NCI-H1694 (cell line): ENCODE data around the gene SLC7A4.

ENCODE experiments used
- DNase-seq: peaks from one replicate; lab custom pipeline; 2025; lab: John Stamatoyannopoulos, UW

The SLC7A4 gene

GRCh38 chr22:20997536-20998257, 34.7 kb downstream of the SLC7A4 start:
- no peak for DNase-seq

GRCh38 chr22:20996598-20997535, 35.5 kb downstream of the SLC7A4 start:
- no peak for DNase-seq

DNA sequence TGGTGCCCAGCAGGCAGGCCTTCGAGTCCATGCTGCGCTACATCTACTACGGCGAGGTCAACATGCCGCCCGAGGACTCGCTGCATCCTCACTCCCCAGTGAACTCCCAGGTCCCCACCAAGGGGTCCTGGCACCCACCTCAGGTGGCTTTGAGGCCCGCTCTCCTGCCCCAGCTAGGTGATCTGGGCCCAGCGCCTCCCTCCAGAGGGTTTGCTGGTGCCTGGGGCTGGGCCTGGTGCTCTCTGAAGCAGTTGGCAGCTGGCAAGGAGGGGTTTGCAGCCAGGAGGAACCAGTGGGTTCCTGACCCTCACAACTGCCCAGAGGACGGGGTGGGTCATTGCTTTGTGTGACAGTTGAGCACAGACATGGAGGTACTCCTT, 36.3 kb downstream of the SLC7A4 start:
- DNase-seq: no peak

DNA sequence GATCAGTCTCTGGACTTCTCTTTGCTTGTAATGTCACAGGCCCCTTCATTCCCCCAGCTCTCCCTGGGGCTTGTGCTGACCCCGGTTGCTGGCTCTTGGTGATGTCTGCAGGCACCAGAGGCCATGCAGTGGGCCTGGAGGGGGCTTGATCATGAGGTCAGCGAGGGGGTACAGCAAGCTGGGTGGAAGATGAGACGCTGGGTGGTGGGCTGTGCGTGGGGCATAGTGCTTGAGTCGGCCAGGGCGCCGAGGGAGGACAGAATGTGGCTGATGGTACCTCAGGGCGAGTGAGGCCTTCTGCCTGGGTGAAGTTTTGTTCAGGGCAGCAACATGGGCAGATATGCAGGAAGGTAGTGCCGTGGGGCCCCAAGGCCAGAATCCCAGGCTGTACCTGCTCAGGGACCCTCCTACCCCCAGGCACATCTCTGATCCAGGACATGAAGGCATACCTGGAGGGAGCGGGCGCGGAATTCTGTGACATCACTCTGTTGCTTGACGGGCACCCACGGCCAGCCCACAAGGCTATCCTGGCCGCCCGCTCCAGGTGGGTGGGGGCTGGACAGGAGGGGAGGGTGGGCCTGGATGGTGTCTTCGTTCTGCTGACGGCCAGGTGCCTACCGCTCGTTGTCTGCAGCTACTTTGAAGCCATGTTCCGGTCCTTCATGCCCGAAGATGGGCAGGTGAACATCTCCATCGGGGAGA, 36.9 kb downstream of the SLC7A4 start:
- DNase-seq: no peak

- no peak for DNase-seq
These were observed 37.5 kb downstream of the SLC7A4 start for GRCh38 chr22:20994902-20995241.

DNA sequence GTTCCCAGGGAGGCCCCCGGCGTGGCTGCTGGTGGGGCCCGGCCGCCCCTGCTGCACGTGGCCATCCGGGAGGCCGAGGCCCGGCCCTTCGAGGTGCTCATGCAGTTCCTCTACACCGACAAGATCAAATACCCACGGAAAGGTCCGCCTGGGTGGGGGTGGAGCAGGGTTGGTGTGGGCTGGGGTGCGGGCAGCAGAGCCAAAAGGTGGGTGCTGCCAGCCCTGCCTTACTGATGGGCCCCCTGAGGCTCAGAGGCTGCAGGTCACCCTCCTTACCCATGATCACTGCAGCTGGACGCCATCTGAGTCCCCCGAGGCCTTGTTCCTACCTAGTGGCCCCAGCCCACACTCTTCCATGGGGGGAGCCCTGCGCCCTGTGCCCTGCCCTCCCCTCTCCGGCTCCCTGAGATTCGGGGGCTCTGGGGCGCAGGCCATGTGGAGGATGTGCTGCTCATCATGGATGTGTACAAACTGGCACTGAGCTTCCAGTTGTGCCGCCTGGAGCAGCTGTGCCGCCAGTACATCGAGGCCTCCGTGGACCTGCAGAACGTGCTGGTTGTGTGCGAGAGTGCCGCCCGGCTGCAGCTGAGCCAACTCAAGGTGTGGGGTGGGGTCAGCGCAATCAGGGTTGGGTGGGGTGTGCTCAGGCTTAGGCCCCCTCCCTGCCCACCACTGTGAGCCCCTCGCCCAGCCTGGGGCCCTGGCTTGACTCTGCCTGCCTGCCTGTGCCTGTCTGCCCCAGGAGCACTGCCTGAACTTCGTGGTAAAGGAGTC, 38.0 kb downstream of the SLC7A4 start:
- DNase-seq: no peak

- no peak for DNase-seq
These were observed 38.8 kb downstream of the SLC7A4 start for GRCh38 chr22:20993304-20994127.

DNA sequence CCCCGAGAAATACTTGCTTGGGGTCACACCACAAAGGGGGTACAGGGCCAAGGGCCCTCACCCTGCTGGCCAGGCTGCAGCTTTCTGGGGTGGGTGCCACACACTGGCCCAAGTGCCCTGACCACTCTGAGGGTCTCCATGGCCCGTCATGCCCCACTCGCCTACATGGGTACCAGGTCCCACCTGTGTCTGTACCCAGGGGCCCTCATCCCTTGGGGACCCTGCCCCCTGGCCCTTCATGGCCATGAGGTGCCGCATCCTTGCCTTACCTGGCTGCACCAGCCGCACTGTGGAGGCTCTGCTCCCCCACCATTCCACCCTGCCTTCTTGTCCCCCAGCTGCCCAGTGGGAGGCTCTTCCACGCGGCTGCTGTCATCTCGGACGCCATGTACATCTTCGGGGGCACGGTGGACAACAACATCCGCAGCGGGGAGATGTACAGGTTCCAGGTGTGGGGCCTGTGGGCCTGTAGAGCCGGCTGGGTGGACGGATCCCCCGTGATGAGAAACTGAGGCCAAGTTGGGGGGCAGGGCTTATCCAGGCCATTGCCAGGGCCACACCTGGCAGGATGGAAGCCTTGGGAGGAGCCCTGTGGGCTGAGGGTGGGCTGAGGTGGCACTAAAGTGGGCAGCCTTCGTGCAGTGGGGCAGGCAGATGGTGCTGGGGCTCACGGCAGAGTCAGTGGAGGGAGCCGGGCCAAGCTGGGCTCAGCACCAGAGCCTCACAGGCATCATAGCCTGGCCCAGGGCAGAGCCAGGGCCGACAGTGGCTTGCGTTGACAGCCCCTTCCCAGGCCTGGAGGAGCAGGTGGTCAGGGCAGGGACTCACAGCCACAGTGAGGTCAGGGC, 39.7 kb downstream of the SLC7A4 start:
- no peak for DNase-seq

GRCh38 chr22:20992056-20992442, 40.3 kb downstream of the SLC7A4 start:
- DNase-seq: no peak

- DNase-seq: no peak
These were observed 40.9 kb downstream of the SLC7A4 start for GRCh38 chr22:20991252-20992055.

DNA sequence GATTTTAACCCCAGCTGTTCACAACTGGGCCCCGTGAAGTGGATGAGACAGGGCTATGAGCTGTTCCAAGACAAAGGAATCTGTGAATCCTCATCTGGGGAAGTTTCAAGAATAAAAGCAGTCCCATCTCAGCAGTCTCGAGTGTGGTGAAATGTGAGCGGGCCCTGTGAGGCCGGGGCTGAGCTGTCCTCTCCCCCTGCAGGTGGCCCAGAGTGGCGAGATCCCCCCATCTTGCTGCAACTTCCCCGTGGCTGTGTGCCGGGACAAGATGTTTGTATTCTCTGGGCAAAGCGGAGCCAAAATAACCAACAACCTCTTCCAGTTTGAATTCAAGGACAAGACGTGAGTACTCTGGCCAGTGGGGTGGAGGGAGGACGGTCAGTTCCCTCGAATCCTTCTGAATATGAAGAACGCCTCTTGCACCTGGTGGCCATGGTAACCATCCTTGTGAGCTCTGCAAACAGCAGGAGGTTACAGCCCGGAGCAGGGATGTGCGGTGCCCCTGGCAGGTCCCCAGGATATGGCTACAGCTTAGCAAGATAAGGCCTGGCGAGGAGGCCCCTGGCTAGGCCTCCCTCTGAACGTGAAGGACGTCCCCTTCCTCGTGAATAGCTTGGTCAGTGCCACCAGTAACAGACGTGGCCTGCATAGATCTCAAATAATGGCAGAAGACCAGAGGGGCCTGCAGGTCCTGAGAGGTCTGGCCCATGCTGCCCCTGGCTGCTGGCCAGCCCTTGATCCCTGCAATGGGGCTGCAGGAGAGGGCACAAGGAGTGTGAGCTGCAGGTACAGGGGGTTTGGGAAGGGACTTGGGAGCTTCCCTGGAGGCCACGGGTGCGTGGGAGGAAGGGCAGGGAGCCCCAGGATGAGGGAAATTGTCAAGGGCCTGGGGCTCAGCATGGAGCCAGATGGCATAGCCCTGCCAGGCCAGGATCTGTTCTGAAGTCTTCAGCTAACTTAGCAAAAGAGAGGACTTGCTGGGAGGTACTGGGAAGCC, 41.9 kb downstream of the SLC7A4 start:
- no peak for DNase-seq

DNA sequence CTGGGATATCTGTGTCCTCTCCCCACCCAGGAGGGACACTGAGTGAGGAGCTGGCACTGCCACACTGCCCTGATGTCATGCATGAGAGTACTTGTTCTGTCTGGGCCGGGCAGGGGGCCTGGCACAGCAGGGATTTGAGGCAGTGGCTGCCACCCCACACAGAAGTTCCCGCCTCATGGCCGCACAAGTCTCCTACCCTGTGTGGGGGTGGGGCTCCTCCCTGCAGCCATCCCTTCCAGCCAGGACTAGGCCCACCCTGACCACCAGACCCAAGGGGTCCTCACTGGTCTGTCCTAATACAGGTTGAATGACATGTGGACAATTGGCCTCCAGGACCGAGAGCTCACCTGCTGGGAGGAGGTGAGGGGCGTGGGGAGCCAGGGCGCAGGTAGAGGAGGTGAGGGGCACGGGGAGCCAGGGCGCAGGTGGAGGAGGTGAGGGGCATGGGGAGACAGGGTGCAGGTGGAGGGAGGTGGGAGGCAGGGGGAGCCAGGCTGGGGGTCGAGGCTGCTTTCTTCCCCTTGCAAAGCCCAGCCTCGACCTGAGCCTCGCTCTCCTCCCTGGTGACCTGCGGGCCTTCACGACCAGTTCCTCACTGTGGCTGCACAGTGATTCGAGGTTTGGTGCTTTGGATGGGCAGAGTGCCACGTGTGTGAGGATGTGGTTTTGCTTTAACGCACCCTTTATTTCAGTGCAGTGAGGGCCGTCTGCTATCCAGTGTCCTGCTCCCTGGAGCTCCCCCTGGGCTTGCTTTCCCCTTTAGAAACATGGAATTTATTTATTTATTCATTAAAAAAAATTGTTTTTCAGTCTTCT, 42.8 kb downstream of the SLC7A4 start:
- DNase-seq: no peak

GRCh38 chr22:20988573-20989322, 43.6 kb downstream of the SLC7A4 start:
- no peak for DNase-seq

DNA sequence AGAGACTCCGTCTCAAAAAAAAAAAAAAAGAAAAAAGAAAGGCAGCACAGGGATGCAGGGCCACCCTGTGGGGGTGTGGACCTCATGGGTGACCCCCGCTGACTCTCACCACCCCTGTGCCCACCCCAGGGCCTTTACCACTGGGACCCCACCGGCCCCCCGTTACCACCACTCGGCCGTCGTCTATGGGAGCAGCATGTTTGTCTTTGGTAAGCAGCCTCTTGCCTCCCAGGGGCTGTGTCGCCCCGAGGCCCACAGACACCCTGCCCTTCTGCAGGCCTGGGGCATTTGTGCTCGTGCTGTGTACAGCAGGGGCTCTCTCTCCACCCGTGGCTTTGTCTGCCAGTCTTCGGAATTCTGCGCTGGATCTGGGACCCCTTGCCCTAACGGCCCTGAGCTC, 45.0 kb downstream of the SLC7A4 start:
- no peak for DNase-seq

DNA sequence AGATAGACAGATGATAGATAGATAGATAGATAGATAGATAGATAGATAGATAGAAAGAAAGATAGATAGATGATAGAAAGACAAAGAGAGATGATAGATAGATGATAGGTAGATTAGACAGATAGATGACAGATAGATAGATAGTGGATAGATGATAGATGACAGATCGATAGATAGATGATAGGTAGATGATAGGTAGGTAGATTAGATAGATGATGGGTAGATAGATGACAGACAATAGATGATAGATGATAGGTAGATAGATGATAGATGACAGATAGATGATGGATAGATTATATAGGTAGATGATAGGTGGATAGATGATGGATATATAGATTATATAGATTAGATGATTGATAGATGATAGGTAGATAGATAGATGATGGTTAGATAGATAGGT, 46.0 kb downstream of the SLC7A4 start:
- DNase-seq: no peak

DNA sequence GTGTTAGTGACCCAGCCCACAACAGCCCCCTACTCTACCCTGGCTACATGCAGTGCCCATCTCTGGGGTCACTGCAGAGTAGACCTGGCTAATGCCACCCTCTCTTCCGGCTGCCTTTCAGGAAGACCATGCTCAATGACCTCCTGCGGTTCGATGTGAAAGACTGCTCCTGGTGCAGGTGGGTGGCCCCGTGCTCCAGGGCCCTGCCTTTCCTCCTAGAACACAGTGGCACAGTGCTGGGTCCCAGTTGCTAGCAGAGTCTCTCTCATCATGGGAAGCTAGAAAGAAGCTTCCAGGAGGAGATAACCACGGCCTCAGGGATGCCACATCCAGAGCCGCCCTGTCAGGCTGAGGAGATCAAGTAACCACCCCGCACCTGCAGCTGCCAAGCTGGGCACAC, 46.6 kb downstream of the SLC7A4 start:
- no peak for DNase-seq
